Neuron (in vitro differentiated cells): ENCODE results near the gene CDH23.

Experiments
- H2AFZ ChIP-seq: one replicate; pipeline ENCODE4 v1.6.1; 2013; ENCODE audit warnings: low read depth, mild to moderate bottlenecking, inconsistent platforms, low read length, moderate library complexity
- H3K27me3 ChIP-seq: one replicate; pipeline ENCODE4 v1.6.1; 2013; ENCODE audit warnings: low read length; ENCODE audit not compliant: insufficient read depth
- H3K36me3 ChIP-seq: one replicate; pipeline ENCODE4 v1.6.1; 2013; ENCODE audit warnings: low read length; ENCODE audit not compliant: insufficient read depth
- H3K4me1 ChIP-seq: one replicate; pipeline ENCODE4 v1.6.1; 2013; ENCODE audit warnings: low read length; ENCODE audit not compliant: insufficient read depth
- H3K4me3 ChIP-seq: 2 replicates; pipeline ENCODE4 v1.5.1; 2013; ENCODE audit warnings: mild to moderate bottlenecking, low read length, moderate library complexity
- H3K9me3 ChIP-seq: one replicate; pipeline ENCODE4 v1.6.1; 2013; ENCODE audit warnings: low read length

CDH23 gene

DNA sequence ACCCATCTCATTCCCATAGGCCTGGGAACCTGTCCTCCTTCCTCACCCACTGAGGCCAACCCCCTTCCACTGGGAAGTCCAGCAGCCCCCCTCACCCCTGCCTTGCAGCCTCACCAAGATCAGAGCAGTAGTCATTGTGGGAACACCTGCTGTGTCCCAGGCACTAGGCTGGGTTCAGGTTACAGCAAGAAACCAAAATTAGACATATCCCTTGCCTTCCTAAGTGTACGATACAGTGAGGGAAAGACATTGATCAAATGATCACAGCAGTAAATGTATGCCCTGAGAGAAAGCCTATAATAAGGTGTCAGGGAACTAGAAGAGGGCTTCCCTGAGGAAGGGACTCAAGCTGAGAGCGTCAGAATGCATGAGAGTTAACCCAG is 339.8 kb downstream of the CDH23 start:
- Histone ChIP-seq H3K36me3 (no peaks in the 10 kb centered on the region), H3K27me3 (peaks cover 16% of the 10 kb centered on the region), H3K9me3 (no peaks in the 10 kb centered on the region), H3K4me3 (no peak overlapping the region), H3K4me1 (no peaks in the 10 kb centered on the region), H2AFZ (no peak overlapping the region)

DNA sequence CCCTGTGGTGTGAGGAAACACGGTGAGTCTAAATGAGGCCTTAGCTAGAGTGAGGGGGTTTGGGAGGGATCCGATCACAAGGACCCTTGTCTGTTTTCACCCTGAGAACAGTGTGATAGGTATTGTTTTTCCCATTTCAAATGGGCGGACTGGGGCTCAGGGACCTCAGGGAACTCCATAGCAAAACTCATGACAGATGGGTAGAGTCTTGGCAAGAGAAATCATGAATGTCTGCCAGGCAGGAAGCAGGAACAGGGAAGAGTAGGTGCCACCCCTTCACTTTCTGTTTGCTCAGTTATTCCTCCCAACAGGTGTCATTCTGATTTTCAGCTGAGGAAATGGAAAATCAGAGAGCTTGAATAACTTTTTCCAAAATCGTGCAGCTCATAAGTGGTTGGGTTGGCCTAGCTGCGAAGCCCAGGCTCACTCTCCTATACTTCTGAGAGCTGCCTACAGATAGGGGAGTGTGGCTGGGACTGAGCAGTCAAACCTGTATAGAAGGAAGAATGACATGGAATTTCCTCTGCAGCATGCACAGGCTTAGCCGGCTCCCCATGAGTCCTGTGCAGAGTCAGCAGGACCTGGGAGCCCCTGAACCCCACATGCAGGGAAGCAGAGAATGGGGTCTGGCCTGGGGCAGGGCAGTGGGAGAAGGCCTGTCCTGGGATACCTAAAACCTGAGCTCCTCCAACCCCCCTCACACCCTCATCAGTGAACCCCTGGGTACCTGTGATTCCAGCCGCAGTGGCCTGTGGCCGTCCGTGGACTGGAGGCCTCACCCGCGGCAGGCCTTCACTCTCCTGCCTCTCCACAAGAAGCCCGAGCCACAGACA is 340.5 kb downstream of the CDH23 start:
- H3K4me1 ChIP-seq = no peaks in the 10 kb centered on the region
- peaks cover 16% of the 10 kb centered on the region for H3K27me3 ChIP-seq
- H3K36me3 ChIP-seq = no peaks in the 10 kb centered on the region
- H3K4me3 ChIP-seq = no peak overlapping the region
- no peak overlapping the region for H2AFZ ChIP-seq
- no peaks in the 10 kb centered on the region for H3K9me3 ChIP-seq

DNA sequence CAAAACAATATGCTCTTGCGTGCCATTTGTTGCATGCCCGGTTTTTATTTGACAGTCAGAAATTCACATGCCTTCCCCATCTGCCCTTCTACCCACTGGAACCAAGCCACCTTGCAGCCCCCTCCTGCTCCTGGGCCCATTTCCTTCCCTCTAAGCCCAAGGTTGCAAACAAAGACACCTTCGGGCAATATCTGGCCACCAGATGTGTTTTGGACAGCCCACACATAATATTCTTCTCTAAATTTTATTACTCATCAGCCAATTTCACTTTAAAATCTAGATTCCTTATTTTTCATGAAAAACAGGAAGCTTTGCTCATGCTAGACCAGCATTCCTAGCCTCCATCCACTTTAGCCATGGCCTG is 341.1 kb downstream of the CDH23 start:
- Histone ChIP-seq H3K4me1 (no peaks in the 10 kb centered on the region), H2AFZ (no peak overlapping the region), H3K27me3 (peaks cover 16% of the 10 kb centered on the region), H3K4me3 (no peak overlapping the region), H3K36me3 (no peaks in the 10 kb centered on the region), H3K9me3 (no peaks in the 10 kb centered on the region)

DNA sequence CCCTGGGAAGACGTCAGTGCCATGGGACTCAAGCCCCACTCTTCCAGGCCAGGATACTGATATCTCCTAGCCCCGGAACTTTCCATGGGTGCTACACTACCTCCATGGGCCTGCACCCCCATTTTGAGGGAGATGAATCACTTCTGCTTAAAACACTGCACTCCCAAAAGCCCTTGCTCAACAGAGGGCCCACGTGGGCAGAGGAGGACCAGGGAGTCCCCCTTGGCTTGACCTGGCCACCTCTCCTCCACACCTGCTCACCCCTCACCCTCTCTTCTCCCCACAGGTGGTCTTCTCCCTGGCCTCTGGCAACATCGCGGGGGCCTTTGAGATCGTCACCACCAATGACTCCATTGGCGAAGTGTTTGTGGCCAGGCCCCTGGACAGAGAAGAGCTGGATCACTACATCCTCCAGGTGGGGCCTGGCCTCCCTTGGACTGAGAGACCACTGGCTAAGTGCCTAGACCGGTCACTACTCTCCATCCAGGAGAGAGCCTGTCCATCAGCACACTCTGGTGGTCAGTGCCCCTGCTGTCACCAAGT is 342.7 kb downstream of the CDH23 start:
- Histone ChIP-seq H3K9me3 (no peaks in the 10 kb centered on the region), H3K36me3 (no peaks in the 10 kb centered on the region), H2AFZ (no peak overlapping the region), H3K4me3 (no peak overlapping the region), H3K27me3 (peaks cover 16% of the 10 kb centered on the region), H3K4me1 (no peaks in the 10 kb centered on the region)

DNA sequence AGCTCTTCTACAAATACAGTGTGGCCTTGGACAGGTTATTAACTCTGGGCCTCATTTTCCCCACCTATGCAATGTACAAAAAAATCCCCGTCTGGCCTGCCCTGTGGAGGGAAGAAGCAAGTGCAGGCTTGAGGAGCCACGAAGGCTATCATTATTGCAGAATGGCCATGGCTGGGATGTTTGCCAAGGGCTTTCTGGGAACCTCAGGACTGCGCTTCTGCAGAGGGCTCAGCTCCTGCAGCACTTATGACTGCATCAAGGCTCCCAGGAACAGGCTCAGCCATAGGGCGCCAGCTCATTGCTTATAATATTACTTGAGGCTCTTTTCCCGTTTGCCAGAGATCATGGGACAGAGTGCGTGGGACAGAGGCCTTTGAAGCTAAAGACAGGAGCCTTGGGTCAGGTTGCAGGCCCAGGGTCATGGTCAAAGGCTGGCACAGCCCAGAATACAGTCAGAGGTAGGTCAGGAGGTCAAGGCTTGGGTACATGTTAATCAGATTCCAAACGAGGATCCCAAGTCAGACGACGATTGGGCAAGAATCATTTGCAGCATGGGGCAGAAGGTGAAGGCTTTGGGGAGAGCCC is 343.4 kb downstream of the CDH23 start:
- no peak overlapping the region for H3K4me3 ChIP-seq
- H3K36me3 ChIP-seq = no peaks in the 10 kb centered on the region
- H3K9me3 ChIP-seq = no peaks in the 10 kb centered on the region
- H2AFZ ChIP-seq = no peak overlapping the region
- H3K4me1 ChIP-seq = no peaks in the 10 kb centered on the region
- peaks cover 16% of the 10 kb centered on the region for H3K27me3 ChIP-seq

DNA sequence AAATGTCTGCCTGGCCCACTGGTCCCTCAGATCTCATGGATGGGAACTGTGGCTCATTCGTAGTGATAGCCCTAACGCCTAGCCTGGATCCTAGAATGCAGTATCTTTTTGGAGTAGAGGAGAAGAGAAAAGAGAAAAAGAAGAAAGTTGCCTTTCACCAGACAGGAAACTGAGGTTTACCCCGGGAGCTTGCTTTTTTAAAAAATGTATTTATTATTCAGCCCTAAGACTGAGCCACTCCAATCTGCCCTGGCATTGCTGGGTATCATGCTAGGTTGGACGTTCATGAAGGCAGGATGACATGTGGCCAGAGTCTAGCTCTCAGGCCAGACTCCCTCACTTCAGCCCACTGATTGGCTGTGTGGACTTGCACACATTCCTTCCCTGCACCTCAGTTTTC is 344.3 kb downstream of the CDH23 start:
- Histone ChIP-seq H3K4me3 (no peak overlapping the region), H3K27me3 (peaks cover 13% of the 10 kb centered on the region), H2AFZ (no peak overlapping the region), H3K9me3 (no peaks in the 10 kb centered on the region), H3K4me1 (no peaks in the 10 kb centered on the region), H3K36me3 (no peaks in the 10 kb centered on the region)

DNA sequence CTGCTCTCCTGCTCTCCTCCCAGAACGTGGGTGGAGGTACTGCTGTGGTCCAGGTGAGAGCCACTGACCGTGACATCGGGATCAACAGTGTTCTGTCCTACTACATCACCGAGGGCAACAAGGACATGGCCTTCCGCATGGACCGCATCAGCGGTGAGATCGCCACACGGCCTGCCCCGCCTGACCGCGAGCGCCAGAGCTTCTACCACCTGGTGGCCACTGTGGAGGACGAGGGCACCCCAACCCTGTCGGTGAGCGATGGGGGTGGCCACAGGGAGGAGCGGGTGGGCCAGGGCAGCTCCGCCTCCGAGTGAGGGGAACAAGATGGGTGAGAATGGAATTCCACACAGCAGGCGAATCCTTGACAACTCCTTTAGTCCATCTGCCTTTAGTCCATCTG is 345.0 kb downstream of the CDH23 start:
- Histone ChIP-seq H3K27me3 (peaks cover 13% of the 10 kb centered on the region), H2AFZ (no peak overlapping the region), H3K4me1 (no peaks in the 10 kb centered on the region), H3K4me3 (no peak overlapping the region), H3K9me3 (no peaks in the 10 kb centered on the region), H3K36me3 (no peaks in the 10 kb centered on the region)

DNA sequence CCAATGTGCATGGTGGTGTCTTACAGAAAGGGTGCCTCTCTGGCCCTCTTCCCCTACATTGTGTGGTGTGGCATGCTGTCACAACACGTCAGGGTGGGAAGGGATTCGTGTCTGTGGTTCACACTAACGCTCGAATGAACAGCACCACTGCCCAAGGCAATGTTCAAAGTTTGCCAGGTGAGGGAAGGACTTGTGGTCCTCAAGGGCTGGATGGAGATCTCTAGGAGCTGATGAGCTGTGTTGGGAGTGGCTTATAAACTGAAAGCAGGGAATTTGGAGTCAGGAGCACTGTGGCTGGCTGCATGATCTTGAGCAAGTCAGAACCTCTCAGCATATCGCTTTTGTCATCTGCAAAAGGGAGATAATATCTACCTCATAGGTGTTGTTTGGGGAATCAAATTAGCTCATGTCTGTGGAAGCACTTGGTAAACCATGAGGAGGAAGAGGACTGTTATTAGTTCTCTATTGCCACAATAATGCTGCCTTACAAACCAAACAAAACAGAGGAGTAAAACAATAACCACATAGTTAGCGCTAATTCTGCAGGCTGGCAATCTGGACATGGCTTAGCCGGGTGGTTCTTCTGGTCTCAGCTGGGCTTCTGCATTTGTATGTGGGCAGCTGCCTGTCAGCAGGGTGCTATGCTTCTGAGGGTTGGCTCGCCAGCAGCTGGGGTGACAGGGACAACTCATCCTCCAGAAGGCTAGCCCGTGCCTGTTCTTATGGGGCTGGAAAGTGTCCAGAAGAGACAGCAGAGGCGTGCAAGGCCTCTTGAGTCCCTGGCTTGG is 345.8 kb downstream of the CDH23 start:
- Histone ChIP-seq H3K27me3 (peaks cover 11% of the 10 kb centered on the region), H3K4me1 (no peaks in the 10 kb centered on the region), H3K9me3 (no peaks in the 10 kb centered on the region)

DNA sequence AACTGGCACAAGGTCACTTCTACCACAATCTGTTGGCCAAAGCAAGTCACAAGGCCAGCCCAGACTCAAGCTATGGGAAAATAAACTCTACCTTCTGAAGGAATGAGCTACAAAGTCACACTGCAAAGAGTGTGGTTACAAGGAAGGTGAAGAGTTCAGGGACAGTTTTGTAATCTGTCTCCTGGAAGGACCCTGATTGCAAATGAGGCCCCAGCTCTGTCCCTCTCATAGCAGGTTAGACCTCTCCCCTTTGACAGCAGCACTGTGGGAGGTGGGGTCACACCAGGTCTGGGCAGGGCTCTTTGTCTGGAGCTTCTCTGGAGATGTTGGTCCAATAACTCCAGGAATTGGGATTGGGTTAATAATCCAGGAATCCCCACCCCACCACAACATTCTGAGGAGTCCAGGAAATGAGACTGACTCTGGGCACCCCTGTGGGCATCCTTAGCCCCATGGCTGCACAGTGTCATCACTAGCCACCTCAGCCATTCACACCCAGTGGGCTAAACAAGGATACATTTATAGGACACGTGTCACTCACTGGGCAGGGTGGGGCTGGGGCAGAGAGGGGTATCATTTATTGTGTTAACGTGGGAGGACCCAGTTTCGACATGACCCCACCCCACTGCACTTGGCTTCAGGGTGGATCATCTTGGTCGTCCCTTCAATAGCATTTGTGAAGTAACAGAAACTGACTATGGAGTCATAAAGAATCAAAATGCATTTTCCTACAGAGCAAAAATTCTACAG is 346.5 kb downstream of the CDH23 start:
- H3K27me3 ChIP-seq = peaks cover 7% of the 10 kb centered on the region
- no peaks in the 10 kb centered on the region for H3K36me3 ChIP-seq
- no peaks in the 10 kb centered on the region for H3K9me3 ChIP-seq
- H3K4me1 ChIP-seq = no peaks in the 10 kb centered on the region
- no peak overlapping the region for H3K4me3 ChIP-seq
- no peak overlapping the region for H2AFZ ChIP-seq

More for the DNA sequence above, 345.8 kb downstream of the CDH23 start:
- no peak overlapping the region for H2AFZ ChIP-seq
- no peaks in the 10 kb centered on the region for H3K36me3 ChIP-seq
- H3K4me3 ChIP-seq = no peak overlapping the region

DNA sequence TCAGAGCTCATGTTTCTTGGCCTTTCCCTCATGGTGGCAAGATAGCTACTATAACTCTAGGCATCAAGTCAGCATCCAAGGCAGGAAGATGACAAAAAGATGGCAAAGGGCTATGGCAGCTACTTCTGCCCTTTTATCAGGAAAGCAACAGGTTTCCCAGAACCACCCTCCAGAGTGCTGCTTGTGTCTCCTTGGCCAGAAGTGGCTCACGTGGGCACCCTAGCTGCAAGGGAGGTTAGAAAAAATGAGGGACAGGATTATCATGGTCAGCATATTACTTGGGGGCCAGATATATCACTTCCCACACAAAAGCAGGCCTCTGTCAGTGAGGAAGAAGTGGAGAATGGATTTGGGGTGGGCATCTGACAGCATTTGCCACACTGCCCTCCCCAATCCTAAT is 347.1 kb downstream of the CDH23 start:
- no peaks in the 10 kb centered on the region for H3K36me3 ChIP-seq
- H3K9me3 ChIP-seq = no peaks in the 10 kb centered on the region
- no peak overlapping the region for H3K4me3 ChIP-seq
- peaks cover 4% of the 10 kb centered on the region for H3K27me3 ChIP-seq
- H3K4me1 ChIP-seq = no peaks in the 10 kb centered on the region
- no peak overlapping the region for H2AFZ ChIP-seq

DNA sequence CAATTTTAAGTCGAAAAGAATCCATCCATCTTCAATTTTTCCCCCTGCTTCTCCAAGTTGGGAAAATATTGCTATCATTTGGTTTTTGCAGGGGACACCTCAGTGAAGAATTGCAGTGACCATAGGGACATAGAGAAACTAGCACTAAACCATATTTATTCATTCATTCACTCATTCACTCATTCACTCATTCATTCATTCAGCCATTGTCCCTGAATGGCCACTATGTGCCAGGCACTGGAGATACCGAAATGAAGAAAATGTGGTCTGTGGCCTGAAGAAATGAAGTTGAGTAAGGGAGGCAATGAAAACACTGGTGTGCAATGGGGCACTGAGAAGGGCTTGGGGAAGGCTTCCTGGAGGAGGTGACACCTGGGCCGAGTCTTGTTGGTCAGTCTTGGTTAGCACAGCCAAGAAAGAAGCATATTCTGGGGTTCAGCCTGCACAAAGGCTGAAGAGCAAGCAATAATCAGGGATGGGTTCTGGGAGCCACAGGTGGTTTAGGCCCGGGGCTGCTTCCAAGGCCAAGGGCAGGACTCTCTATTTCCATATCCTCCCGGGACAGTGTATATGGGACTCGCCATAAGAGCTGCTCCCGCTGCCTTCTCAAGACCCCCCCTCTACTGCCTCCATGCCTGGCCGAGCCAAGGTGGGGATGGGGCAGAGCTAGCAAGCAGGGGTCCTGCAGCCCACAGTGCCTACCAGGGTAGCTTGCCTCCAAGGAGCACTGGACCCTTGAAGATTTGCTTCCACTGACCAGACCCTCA is 348.4 kb downstream of the CDH23 start:
- H3K27me3 ChIP-seq = peaks cover 4% of the 10 kb centered on the region
- H3K9me3 ChIP-seq = no peaks in the 10 kb centered on the region
- H3K4me1 ChIP-seq = no peaks in the 10 kb centered on the region

DNA sequence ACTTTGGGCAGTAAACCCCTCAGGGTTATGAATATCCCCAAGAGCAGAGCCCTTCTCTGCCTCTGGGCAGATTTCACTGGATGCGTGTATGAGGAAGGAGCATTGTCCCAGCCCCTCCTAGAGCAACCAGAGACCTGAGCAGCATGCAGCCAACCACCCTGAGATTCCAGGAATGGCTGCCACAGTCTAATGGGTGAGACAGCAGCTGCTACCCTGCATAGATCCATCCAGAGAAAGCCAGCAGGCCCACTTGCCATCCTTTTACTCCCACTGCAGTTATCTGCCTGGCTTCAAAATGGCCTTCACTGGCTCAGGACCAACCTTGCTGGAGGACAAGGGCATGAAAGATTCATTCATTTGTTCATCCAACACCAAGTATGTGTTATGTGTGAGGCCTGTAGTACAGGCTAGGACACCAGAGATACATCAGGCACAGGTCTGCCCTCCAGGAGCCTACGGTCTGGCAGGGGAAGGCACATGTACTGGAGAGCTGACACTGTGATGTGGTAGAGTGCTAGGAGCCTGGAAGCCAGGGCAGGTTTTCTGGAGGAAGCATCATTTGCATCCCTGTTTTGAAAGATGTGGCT is 349.0 kb downstream of the CDH23 start:
- Histone ChIP-seq H2AFZ (no peak overlapping the region), H3K27me3 (peaks cover 4% of the 10 kb centered on the region), H3K4me1 (no peaks in the 10 kb centered on the region), H3K4me3 (no peak overlapping the region), H3K36me3 (no peaks in the 10 kb centered on the region), H3K9me3 (no peaks in the 10 kb centered on the region)

More for the DNA sequence above, 348.4 kb downstream of the CDH23 start:
- Histone ChIP-seq H3K4me3 (no peak overlapping the region), H2AFZ (no peak overlapping the region), H3K36me3 (no peaks in the 10 kb centered on the region)
